ENCODE results near the gene WHRN.

Gene WHRN

GRCh38 chr9:114378883-114379282 is 126.4 kb downstream of the WHRN start:
- DNase-seq (ENCODE audit: low spot score): no peak

- no peak for DNase-seq (ENCODE audit: low spot score)
These were observed 127.3 kb downstream of the WHRN start for GRCh38 chr9:114378016-114378415.

GRCh38 chr9:114376586-114377445 is 128.5 kb downstream of the WHRN start:
- DNase-seq (ENCODE audit: low spot score): no peak

GRCh38 chr9:114375386-114376175 is 129.7 kb downstream of the WHRN start:
- DNase-seq (ENCODE audit: low spot score): no peak

GRCh38 chr9:114374936-114375335 is 130.3 kb downstream of the WHRN start:
- DNase-seq (ENCODE audit: low spot score): no peak

GRCh38 chr9:114373960-114374730 is 131.1 kb downstream of the WHRN start:
- no peak for DNase-seq (ENCODE audit: low spot score)

- no peak for DNase-seq (ENCODE audit: low spot score)
These were observed 132.3 kb downstream of the WHRN start for GRCh38 chr9:114372921-114373448.

GRCh38 chr9:114371973-114372917 is 133.0 kb downstream of the WHRN start:
- DNase-seq (ENCODE audit: low spot score): no peak

GRCh38 chr9:114371343-114371944 is 133.8 kb downstream of the WHRN start:
- DNase-seq (ENCODE audit: low spot score): no peak

- DNase-seq (ENCODE audit: low spot score): no peak
These were observed 134.3 kb downstream of the WHRN start for GRCh38 chr9:114370968-114371320.

GRCh38 chr9:114370251-114370967 is 134.9 kb downstream of the WHRN start:
- DNase-seq (ENCODE audit: low spot score): no peak

GRCh38 chr9:114369216-114370130 is 135.8 kb downstream of the WHRN start:
- no peak for DNase-seq (ENCODE audit: low spot score)

GRCh38 chr9:114367772-114368569 is 137.3 kb downstream of the WHRN start:
- no peak for DNase-seq (ENCODE audit: low spot score)

GRCh38 chr9:114367366-114367765 is 137.9 kb downstream of the WHRN start:
- DNase-seq (ENCODE audit: low spot score): no peak

GRCh38 chr9:114366334-114367128 is 138.7 kb downstream of the WHRN start:
- peak; percentile 52 for DNase-seq (ENCODE audit: low spot score)

- DNase-seq (ENCODE audit: low spot score): no peak
These were observed 140.1 kb downstream of the WHRN start for GRCh38 chr9:114365194-114365593.
